Liver (tissue), 9 donors: ENCODE measurements around the gene RFNG. TPM values are rescaled to one million over a fixed set of nuclear protein-coding genes. Genes with fewer than 3 reads are reported as not detected.

Experiments used
- DNase-seq: peaks from one replicate; pipeline ENCODE4 v3.0.0-alpha.2; 2017; ENCODE audit warnings: low spot score
- H3K27ac ChIP-seq, 2 donors: one replicate each; pipeline ENCODE4 v1.7.0; 2013; ENCODE audit warnings: inconsistent platforms in 2 of 2, low read length in 2 of 2, control low read depth in 1 of 2, low read depth in 1 of 2, mild to moderate bottlenecking in 1 of 2
- H3K27me3 ChIP-seq, 4 donors: one replicate each; pipeline versions ENCODE4 v1.6.1 to v1.7.0; 2013; ENCODE audit warnings: low read length in 3 of 4, inconsistent platforms in 1 of 4, mild to moderate bottlenecking in 1 of 4, moderate library complexity in 1 of 4; ENCODE audit not compliant: control insufficient read depth in 4 of 4, insufficient read depth in 4 of 4
- H3K36me3 ChIP-seq, 4 donors: one replicate each; pipeline versions ENCODE4 v1.6.1 to v1.7.0; 2013; ENCODE audit warnings: low read length in 3 of 4, mild to moderate bottlenecking in 3 of 4, low read depth in 1 of 4, moderate library complexity in 1 of 4; ENCODE audit not compliant: control insufficient read depth in 4 of 4, insufficient read depth in 3 of 4
- H3K4me1 ChIP-seq, 4 donors: one replicate each; pipeline versions ENCODE4 v1.6.1 to v1.7.0; 2013; ENCODE audit warnings: low read length in 3 of 4, mild to moderate bottlenecking in 3 of 4, moderate library complexity in 1 of 4; ENCODE audit not compliant: control insufficient read depth in 4 of 4, insufficient read depth in 4 of 4
- H3K4me3 ChIP-seq, 3 donors: one replicate each; pipeline versions ENCODE4 v1.6.1 to v1.7.0; 2013; ENCODE audit warnings: low read length in 3 of 3, control low read depth in 1 of 3, low read depth in 1 of 3, mild to moderate bottlenecking in 1 of 3
- H3K9ac ChIP-seq, 2 donors: one replicate each; pipeline ENCODE4 v1.7.0; 2013; ENCODE audit warnings: low read length in 2 of 2, mild to moderate bottlenecking in 2 of 2, moderate library complexity in 2 of 2, control low read depth in 1 of 2, low read depth in 1 of 2
- H3K9me3 ChIP-seq, 4 donors: one replicate each; pipeline versions ENCODE4 v1.6.1 to v1.7.0; 2013; ENCODE audit warnings: low read length in 3 of 4; ENCODE audit not compliant: control insufficient read depth in 4 of 4
- EGR1 ChIP-seq, 2 donors: IDR thresholded peaks; 2 replicates each; pipeline ENCODE4 v1.6.1; 2016 to 2018; ENCODE audit warnings: antibody characterized with exemption in 2 of 2, low read depth in 2 of 2
- FOXA2 ChIP-seq: IDR thresholded peaks from 2 replicates; pipeline ENCODE4 v1.6.1; 2016; ENCODE audit warnings: antibody characterized with exemption
- GABPA ChIP-seq, 2 donors: IDR thresholded peaks in 1 of 2; conservative IDR thresholded peaks in 1 of 2; 2 replicates each; pipeline ENCODE4 v1.6.1; 2016; ENCODE audit warnings: antibody characterized with exemption in 2 of 2, mild to moderate bottlenecking in 1 of 2, moderate library complexity in 1 of 2
- HNF4A ChIP-seq, 2 donors: conservative IDR thresholded peaks; 2 replicates each; pipeline ENCODE4 v1.6.1; 2016; ENCODE audit warnings: antibody characterized with exemption in 2 of 2, mild to moderate bottlenecking in 2 of 2
- HNF4G ChIP-seq: IDR thresholded peaks from 2 replicates; pipeline ENCODE4 v1.6.1; 2016; ENCODE audit warnings: antibody characterized with exemption
- NR2F2 ChIP-seq: IDR thresholded peaks from 2 replicates; pipeline ENCODE4 v1.6.1; 2016; ENCODE audit warnings: antibody characterized with exemption
- RAD21 ChIP-seq, 2 donors: IDR thresholded peaks; 2 replicates each; pipeline ENCODE4 v1.6.1; 2016; ENCODE audit warnings: antibody characterized with exemption in 2 of 2, mild to moderate bottlenecking in 2 of 2
- RXRA ChIP-seq, 2 donors: IDR thresholded peaks; 2 replicates each; pipeline ENCODE4 v1.6.1; 2017 to 2018; ENCODE audit warnings: antibody characterized with exemption in 2 of 2, mild to moderate bottlenecking in 1 of 2
- SP1 ChIP-seq: IDR thresholded peaks from 2 replicates; pipeline ENCODE4 v1.6.1; 2018; ENCODE audit warnings: antibody characterized with exemption, mild to moderate bottlenecking
- TAF1 ChIP-seq: conservative IDR thresholded peaks from 2 replicates; pipeline ENCODE4 v1.6.1; 2016; ENCODE audit warnings: antibody characterized with exemption, mild to moderate bottlenecking
- YY1 ChIP-seq: IDR thresholded peaks from 2 replicates; pipeline ENCODE4 v1.6.1; 2016; ENCODE audit warnings: antibody characterized with exemption, mild to moderate bottlenecking
- ZBTB33 ChIP-seq: IDR thresholded peaks from 2 replicates; pipeline ENCODE4 v1.6.1; 2016; ENCODE audit warnings: antibody characterized with exemption
- WGBS: extraction: QIAGEN DNeasy Blood & Tissue Kit; methylation state at CpG from one replicate; pipeline ENCODE4 v1.1.7; 2013; 5-methylcytosine and 5-hydroxymethylcytosine counted together
- polyA plus RNA-seq, 2 donors: library from polyadenylated mRNA; stranded (reverse) in 1 of 2; unstranded in 1 of 2; fragments of 200-250 nt in 1 of 2; fragments of >200 nt in 1 of 2; fragmentation: Nextera tagmentation in 1 of 2; extraction: Ambion mirVana in 1 of 2; gene quantifications; one replicate each; pipeline versions ENCODE4 v1.2.1 to v1.2.3, GENCODE V29; 2013 to 2015
- total RNA-seq, 2 donors: library from RNA; depleted of rRNA; stranded (reverse); fragments of >200 nt; gene quantifications; one replicate each; pipeline ENCODE4 v1.2.3, GENCODE V29; 2014
- TF ChIP-seq, protein P1 (sequence below): fragments of 150-350 bp; IDR thresholded peaks from 2 replicates; pipeline ENCODE4 v1.5.1; 2017; ENCODE audit warnings: improper control_type of control experiment, low read depth, low read length; ENCODE audit not compliant: missing input control
- TF ChIP-seq, protein P2 (sequence below): IDR thresholded peaks from 2 replicates; pipeline ENCODE4 v1.6.1; 2016; ENCODE audit warnings: antibody characterized with exemption, mild to moderate bottlenecking
- donor health status: healthy.
- donor health status: healthy.
- donor health status: healthy.
- donor health status: healthy.
- donor health status: healthy.

The RFNG gene
- total and polyA plus RNA-seq, 4 donors: 15.0 to 36.0 (median 23.4) TPM

GRCh38 chr17:82019690-82020571, 31.7 kb downstream of the RFNG start (continued):
- TF ChIP-seq EGR1 (IDR thresholded peaks at IDR 0.05; ENCODE audit: low read depth in 2 of 2): no peak
- TF ChIP-seq FOXA2: no peak
- no peak for TF ChIP-seq YY1
- TF ChIP-seq HNF4G: no peak
- TF ChIP-seq ZBTB33: no peak

DNA sequence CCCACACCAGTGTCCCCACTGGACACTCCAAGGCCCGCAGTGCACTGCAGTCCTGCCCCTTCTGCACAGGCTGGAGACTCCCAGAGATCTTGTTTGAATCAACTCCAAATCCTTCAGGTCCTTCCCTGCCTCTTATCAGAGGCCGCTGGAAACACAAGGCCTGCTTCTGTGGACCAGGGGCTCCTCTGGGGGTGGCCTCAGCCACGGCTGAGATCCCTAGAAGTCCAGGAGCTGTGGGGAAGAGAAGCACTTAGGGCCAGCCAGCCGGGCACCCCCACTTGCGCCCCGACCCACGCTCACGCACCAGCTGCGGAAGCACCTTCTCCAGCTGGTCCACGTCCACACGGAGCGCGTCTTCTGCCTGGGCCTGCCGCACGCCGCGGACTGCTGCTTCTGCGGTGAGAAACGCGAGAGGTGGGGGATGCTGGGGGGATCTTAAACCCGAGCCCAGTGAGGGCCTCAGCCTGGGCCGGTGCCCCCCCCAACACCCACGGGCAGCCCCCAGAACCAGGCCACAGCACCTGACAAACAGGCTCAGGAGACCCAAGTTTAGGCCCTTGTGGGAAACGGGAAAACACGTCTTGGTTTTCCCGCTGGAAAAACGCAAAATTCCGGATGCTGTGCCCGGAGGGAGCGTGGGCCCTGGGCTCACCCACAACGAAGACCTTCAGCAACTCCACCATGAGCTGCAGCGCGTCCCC, 32.5 kb downstream of the RFNG start:
- peaks cover 13 to 43% (median 31%) of the 10 kb centered on the region in 4 donors for H3K4me1 ChIP-seq
- H3K27me3 ChIP-seq: no peaks in the 10 kb centered on the region
- H3K9me3 ChIP-seq: no peaks in the 10 kb centered on the region
- no peak overlapping the region for H3K27ac ChIP-seq
- H3K4me3 ChIP-seq: no peak overlapping the region
- TF ChIP-seq NR2F2 (no peak), HNF4G (no peak), GABPA (IDR thresholded peaks at IDR 0.05 in 1 of 2, conservative IDR thresholded peaks at IDR 0.05 in 1 of 2) (no peak), RXRA (IDR thresholded peaks at IDR 0.05) (no peak), HNF4A (conservative IDR thresholded peaks at IDR 0.05) (no peak), TAF1 (no peak), SP1 (no peak), RAD21 (IDR thresholded peaks at IDR 0.05) (no peak)
- TF ChIP-seq, protein P1, sequence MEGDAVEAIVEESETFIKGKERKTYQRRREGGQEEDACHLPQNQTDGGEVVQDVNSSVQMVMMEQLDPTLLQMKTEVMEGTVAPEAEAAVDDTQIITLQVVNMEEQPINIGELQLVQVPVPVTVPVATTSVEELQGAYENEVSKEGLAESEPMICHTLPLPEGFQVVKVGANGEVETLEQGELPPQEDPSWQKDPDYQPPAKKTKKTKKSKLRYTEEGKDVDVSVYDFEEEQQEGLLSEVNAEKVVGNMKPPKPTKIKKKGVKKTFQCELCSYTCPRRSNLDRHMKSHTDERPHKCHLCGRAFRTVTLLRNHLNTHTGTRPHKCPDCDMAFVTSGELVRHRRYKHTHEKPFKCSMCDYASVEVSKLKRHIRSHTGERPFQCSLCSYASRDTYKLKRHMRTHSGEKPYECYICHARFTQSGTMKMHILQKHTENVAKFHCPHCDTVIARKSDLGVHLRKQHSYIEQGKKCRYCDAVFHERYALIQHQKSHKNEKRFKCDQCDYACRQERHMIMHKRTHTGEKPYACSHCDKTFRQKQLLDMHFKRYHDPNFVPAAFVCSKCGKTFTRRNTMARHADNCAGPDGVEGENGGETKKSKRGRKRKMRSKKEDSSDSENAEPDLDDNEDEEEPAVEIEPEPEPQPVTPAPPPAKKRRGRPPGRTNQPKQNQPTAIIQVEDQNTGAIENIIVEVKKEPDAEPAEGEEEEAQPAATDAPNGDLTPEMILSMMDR: no peak
- TF ChIP-seq, protein P2, sequence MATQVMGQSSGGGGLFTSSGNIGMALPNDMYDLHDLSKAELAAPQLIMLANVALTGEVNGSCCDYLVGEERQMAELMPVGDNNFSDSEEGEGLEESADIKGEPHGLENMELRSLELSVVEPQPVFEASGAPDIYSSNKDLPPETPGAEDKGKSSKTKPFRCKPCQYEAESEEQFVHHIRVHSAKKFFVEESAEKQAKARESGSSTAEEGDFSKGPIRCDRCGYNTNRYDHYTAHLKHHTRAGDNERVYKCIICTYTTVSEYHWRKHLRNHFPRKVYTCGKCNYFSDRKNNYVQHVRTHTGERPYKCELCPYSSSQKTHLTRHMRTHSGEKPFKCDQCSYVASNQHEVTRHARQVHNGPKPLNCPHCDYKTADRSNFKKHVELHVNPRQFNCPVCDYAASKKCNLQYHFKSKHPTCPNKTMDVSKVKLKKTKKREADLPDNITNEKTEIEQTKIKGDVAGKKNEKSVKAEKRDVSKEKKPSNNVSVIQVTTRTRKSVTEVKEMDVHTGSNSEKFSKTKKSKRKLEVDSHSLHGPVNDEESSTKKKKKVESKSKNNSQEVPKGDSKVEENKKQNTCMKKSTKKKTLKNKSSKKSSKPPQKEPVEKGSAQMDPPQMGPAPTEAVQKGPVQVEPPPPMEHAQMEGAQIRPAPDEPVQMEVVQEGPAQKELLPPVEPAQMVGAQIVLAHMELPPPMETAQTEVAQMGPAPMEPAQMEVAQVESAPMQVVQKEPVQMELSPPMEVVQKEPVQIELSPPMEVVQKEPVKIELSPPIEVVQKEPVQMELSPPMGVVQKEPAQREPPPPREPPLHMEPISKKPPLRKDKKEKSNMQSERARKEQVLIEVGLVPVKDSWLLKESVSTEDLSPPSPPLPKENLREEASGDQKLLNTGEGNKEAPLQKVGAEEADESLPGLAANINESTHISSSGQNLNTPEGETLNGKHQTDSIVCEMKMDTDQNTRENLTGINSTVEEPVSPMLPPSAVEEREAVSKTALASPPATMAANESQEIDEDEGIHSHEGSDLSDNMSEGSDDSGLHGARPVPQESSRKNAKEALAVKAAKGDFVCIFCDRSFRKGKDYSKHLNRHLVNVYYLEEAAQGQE: no peak
- no peaks in the 10 kb centered on the region for H3K36me3 ChIP-seq
- 91% methylated on average over 33 of the region's 33 CpGs for WGBS
- DNase-seq: no peak
- no peak overlapping the region for H3K9ac ChIP-seq
